Thoracic aorta (tissue), 2 donors: ENCODE results near the gene ST8SIA4. TPM values are rescaled to one million over a fixed set of nuclear protein-coding genes. Genes with fewer than 3 reads are reported as not detected.

ENCODE experiments used
- ATAC-seq: fragments of 150-250 bp; one replicate; pipeline ENCODE4 v1.8.0; 2017; ENCODE audit warnings: low read depth; ENCODE audit not compliant: insufficient number of reproducible peaks, low FRiP score
- DNase-seq: peaks from one replicate; pipeline ENCODE4 v3.0.0-alpha.2; 2020; ENCODE audit warnings: low spot score
- H3K27ac ChIP-seq, 2 donors: fragments of 200-600 bp; sonication (generic); 1 replicate in 1 of 2; 2 replicates in 1 of 2; pipeline ENCODE4 v1.5.1; 2016; ENCODE audit warnings: mild to moderate bottlenecking in 2 of 2, moderate library complexity in 2 of 2
- H3K27me3 ChIP-seq: fragments of 200-600 bp; sonication (generic); replicated peaks from 2 replicates; pipeline ENCODE4 v1.6.0; 2016; ENCODE audit warnings: mild to moderate bottlenecking; ENCODE audit not compliant: insufficient read depth
- H3K36me3 ChIP-seq: fragments of 200-600 bp; sonication (generic); one replicate; pipeline ENCODE4 v1.5.1; 2016
- H3K4me1 ChIP-seq, 2 donors: fragments of 200-600 bp; sonication (generic); 1 replicate in 1 of 2; 2 replicates in 1 of 2; pipeline versions ENCODE4 v1.5.1 to v1.6.0; 2016; ENCODE audit warnings: low read depth in 2 of 2, mild to moderate bottlenecking in 1 of 2; ENCODE audit not compliant: control insufficient read depth in 1 of 2
- H3K4me3 ChIP-seq: fragments of 200-600 bp; sonication (generic); 2 replicates; pipeline ENCODE4 v1.5.1; 2016; ENCODE audit warnings: mild to moderate bottlenecking
- H3K9me3 ChIP-seq: fragments of 200-600 bp; sonication (generic); 2 replicates; pipeline ENCODE4 v1.5.1; 2016
- CTCF ChIP-seq: fragments of 200-600 bp; sonication (generic); IDR thresholded peaks from one replicate; pipeline ENCODE4 v1.5.1; 2019; ENCODE audit warnings: antibody characterized with exemption
- total RNA-seq, 2 donors: library from RNA; depleted of rRNA; stranded (reverse); fragments of >200 nt; gene quantifications; one replicate each; pipeline versions ENCODE4 v1.1.0 to v1.2.3, GENCODE V29; 2016

Gene ST8SIA4
- total RNA-seq, 2 donors from 2014 or later = 7.0 to 9.0 TPM

DNA sequence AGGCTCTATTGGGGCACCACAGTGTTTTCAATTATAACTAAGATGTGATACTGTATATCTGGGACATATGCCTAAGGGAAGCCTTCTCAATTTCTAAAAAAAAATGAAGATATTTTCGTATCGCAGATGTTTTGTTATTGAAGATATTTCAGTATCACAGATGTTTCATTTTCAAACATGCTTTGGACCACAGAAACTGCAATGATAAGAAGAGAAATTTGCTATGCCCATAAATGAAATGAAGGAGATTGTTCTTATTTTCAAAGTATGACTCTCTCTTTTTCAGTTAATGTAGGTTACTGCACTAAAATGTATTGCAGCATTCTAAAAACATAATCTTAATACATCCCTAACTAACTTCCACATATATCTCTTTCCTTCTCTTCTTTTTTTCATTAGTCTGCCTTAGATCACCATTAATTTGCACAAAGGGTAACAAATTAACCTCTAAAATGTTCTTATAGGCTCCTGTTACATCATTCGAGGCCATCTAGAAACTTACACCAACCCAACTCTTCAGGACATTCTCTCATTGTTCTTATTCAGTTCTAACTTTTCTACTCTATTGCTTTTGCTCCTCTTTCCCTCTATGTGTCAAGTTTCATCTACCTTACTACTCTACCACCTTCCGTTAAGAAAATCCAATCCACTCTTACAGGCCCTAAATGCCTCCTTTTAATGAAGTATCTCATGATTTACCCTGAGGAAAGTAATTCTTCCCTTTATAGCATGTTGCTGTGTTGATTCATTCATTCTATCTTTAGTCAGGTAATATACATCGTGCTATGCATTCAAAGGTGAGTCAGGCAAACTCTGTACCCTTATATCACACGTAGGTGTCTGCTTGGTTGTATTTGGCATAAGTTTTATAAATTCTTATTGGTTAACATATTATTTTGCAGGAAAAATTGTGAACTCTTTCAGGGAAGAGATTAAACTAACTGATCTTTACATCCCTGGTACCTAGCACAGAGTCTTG, 70.5 kb downstream of the ST8SIA4 start:
- DNase-seq (no peak), ATAC-seq (no peak)
- TF ChIP-seq CTCF = no peak
- Histone ChIP-seq H3K27me3 (no peaks in the 10 kb centered on the region), H3K4me1 (no peaks in the 10 kb centered on the region), H3K36me3 (no peaks in the 10 kb centered on the region), H3K9me3 (no peaks in the 10 kb centered on the region), H3K4me3 (no peak overlapping the region), H3K27ac (no peak overlapping the region)

- Histone ChIP-seq H3K27me3 (no peaks in the 10 kb centered on the region), H3K27ac (no peak overlapping the region), H3K4me3 (no peak overlapping the region), H3K4me1 (no peaks in the 10 kb centered on the region), H3K36me3 (no peaks in the 10 kb centered on the region), H3K9me3 (no peaks in the 10 kb centered on the region)
- DNase-seq (no peak), ATAC-seq (no peak)
- TF ChIP-seq CTCF = no peak
These were observed 74.2 kb downstream of the ST8SIA4 start for GRCh38 chr5:100828898-100829356.

GRCh38 chr5:100828071-100828897, 74.8 kb downstream of the ST8SIA4 start:
- DNase-seq = no peak
- Histone ChIP-seq H3K4me1 (no peaks in the 10 kb centered on the region), H3K36me3 (no peaks in the 10 kb centered on the region), H3K9me3 (no peaks in the 10 kb centered on the region), H3K27me3 (no peaks in the 10 kb centered on the region), H3K27ac (peak overlapping the region in 1 of 2 donors; percentile 29), H3K4me3 (no peak overlapping the region)
- TF ChIP-seq CTCF = no peak
- ATAC-seq = no peak

GRCh38 chr5:100827481-100827889, 75.6 kb downstream of the ST8SIA4 start:
- ATAC-seq = no peak
- Histone ChIP-seq H3K27me3 (no peaks in the 10 kb centered on the region), H3K4me3 (no peak overlapping the region), H3K36me3 (no peaks in the 10 kb centered on the region), H3K9me3 (no peaks in the 10 kb centered on the region), H3K4me1 (no peaks in the 10 kb centered on the region), H3K27ac (no peak overlapping the region)
- TF ChIP-seq CTCF = no peak
- no peak for DNase-seq

DNA sequence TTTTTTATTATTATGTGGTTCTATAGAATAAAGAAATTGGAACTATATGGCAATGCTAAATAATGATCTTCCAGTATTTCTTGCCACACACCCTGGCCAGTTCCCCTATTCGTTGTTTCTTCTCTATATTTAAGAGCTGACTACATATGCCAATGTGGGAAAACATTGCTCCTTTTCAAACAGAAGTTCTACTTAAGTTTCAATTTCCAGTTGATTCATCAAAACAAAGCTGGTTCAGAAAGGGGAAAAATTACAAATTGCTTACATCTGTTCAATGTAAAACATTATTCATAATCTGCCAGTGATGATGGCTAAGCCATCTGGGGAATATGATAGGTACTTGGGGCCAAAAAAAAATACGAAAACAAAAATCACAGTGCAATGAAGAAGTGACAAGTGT, 76.9 kb downstream of the ST8SIA4 start:
- H3K4me3 ChIP-seq = no peak overlapping the region
- no peak overlapping the region for H3K27ac ChIP-seq
- no peaks in the 10 kb centered on the region for H3K9me3 ChIP-seq
- DNase-seq = no peak
- ATAC-seq = no peak
- TF ChIP-seq CTCF = no peak
- no peaks in the 10 kb centered on the region for H3K27me3 ChIP-seq
- no peaks in the 10 kb centered on the region for H3K36me3 ChIP-seq
- H3K4me1 ChIP-seq = no peaks in the 10 kb centered on the region
